Middle frontal gyrus (tissue), 1 donor: ENCODE measurements around the gene SLFN11.
"Not testable (repeated sequence)": the region's sequence is repeated elsewhere in the genome, so short reads cannot be mapped to it uniquely, and the experiment has no call there.

Experiments
- DNase-seq: peaks from one replicate; pipeline ENCODE4 v3.0.0-alpha.2; 2015; ENCODE audit warnings: low spot score; ENCODE audit errors: extremely low spot score

The SLFN11 gene

DNA sequence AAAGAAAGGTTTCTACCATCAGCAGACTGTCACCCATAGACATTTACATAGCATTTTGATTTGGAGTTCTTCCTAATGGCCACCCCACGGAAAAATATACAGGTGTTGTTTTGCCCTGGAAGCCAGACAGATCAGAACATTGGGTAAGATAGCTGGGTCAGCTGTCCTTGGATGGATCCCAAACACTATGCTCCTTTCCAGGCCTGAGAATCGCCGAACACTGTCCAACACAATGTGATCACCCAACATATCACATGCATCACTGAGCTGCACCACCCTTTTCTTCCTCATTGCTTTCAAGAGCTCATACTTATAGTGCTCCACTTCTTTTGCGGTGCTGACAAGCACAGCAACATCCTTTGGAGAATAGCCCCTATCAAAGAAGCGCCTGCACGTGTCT lies 21.1 kb downstream of the SLFN11 start:
- no peak for DNase-seq

DNA sequence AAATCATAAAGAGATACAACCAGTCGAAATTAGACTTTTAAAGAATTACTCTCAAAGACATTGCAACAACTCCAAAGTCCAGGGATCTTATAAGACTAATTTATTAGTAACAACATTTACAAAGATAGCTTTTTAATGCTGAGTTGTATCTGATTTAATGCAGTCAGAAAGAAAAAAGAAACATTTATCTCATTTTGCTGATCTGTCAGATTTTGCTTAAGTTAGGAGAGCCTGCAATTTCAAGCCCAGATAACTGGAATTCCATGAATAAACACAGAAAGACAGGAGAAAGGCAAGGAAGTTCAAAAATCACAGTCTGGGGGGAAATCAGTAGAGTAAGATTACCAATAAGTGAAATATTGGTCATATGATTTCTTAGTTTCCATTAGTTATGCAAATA lies 22.9 kb downstream of the SLFN11 start:
- no peak for DNase-seq

DNA sequence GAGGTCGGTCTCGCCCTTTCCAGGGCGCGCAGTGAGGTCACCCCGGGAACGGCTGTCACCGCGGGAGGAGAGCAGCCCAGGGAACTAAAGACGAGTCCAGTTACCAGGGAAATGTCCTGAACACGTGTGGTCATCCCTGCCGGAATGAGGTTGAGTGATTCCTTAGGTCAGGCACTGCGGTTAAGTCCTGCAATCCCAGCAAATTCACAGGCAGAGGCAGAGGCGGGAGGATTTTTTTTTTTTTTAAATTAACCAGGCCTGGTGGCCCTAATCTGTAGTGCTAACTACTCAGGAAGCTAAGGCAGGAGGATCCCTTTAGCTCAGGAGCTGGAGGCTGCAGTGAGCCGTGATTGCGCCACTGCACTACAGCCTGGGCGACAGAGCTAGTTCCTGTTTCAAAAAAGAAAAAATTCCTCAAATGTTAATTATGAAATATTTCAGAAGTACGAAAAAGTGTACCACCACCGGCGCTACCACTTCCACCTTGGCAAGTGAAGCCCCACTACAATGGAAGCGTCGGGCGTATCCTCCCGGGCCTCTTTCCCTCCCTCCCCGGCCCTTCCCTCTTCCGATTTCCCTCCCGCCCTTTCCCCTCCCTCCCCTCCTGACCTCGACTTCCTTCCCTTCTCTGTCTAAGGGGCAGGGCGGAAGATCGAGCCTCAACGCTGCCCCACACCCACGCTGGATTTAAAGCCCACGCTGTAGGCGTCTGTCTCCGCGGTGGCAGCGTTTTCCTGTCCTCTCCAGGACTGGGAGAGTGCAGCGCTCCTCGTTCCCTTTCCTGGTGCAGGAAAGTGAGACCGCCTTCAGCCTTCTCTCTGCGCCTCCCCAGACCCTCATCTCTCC lies 27.3 kb downstream of the SLFN11 start:
- no peak for DNase-seq

DNA sequence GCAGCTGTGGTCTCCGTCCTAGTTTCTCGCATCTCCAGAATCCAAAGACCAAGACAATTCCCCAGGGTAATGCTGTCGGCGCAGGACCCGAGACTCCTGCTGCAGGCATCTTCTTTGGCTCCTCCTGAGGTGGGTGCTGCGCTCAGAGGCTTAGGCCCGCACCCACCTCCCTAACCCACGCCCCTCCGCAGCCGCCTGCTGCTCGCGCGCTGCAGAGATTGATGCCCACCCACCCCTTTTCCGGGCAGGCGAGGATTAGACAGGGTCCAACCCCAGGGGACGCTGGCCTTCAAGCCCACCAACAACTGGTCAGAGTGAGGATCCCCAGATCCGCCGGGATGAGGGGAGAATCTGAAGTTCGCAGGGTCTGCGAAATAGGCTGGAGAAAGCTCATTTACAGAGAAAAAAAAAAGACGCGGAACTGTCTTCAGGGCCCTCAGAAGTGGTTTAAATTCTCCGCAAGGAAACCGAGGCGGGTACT lies 27.9 kb downstream of the SLFN11 start:
- no peak for DNase-seq

DNA sequence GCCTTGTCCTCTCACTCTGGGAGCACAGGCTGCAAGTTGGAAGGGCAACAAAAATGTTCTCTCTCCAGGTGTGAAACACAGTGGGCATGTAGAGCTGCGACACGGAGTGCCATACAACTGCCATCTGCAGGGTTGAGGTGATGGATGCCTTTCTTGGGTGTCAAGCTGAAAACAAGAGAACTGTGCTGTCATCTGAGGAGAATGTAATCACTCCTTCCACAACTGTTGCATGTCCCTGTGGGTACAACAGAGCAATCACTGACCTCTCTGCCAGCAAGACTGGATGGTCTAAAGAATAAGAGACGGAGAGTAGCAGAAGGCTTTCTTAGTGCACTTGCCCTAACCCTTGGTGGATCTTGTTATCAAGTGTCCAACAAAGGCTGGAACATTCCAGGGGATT lies 29.2 kb downstream of the SLFN11 start:
- DNase-seq = no peak

DNA sequence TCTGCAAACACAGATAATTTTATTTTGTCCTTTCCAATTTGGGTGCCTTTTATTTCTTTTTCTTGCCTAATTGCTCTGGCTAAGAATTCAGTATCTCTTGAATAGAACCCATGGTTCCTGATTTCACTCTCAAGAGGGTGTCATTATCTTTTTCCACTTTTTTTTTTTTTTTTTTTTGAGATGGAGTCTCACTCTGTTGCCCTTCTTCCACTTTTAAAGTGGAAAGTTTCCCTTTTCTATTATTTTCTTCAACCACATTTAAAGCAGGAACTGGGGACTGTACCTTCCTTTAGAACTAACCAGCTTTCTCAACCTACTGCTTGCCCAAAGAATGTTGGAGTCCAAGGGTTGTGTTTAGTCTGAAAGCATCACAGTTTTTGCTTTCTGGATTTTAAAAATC lies 31.1 kb downstream of the SLFN11 start:
- no peak for DNase-seq

DNA sequence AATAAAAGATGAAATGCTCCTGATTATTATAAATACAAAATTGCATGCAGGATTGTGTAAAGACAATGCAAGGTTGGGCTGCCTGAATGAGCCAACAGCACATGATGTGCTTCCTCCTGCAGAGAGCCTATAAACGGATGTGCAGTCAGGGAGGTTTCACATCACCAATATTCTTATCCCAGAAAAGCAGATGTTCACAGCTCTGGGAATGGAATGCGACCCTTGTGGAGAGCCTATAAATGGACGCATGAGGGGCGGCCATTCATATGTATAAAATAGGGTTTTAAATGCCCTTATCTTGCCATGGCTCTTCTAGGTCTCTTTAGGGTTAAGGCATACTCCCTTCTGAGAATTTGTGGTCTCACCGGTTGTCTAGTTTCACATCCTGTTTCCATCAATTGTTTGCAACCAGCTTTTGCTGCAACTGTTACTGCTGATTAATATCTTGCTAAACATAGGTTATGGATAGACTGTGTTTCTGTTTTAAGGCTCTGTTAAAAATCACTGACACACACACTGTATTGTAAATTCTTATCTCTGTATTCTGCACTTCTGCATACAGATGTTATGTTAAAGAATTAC lies 31.9 kb downstream of the SLFN11 start:
- DNase-seq = no peak

DNA sequence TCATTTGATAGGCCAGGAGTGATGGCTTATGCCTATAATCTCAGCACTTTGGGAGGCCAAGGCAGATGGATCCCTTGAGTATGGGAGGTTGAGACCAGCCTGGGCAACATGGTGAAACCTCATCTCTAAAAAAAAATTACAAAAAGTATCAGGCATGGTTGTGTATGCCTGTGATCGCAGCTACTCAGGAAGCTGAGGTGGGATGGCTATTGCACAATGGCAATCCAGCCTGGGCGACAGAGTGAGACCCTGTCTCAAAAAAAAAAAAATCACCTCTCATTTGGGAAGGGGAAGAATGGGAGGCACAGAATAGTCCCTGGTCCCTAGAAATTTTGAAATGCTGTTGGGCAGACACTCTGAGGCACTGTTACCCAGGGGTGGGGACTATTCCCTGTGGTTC lies 35.2 kb downstream of the SLFN11 start:
- DNase-seq = no peak

DNA sequence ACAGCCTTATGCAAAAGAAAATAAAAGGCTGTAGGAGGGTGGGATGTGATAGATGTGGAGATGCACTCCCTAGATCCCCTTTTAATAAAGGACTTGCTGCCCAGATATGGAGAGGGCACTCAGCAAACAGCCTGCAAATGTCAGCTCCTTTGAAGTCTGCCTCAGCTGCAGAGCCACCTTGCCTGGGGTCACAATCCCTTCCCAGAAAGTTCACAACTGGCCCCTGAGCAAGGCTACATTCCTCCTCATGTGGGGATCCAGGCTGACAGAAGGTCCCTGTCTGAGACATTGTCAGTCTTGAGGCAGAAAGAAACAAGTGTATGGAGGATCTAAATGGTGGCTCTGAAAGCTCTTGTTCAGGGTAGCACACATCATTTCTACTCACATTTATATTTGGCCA lies 36.1 kb downstream of the SLFN11 start:
- no peak for DNase-seq

DNA sequence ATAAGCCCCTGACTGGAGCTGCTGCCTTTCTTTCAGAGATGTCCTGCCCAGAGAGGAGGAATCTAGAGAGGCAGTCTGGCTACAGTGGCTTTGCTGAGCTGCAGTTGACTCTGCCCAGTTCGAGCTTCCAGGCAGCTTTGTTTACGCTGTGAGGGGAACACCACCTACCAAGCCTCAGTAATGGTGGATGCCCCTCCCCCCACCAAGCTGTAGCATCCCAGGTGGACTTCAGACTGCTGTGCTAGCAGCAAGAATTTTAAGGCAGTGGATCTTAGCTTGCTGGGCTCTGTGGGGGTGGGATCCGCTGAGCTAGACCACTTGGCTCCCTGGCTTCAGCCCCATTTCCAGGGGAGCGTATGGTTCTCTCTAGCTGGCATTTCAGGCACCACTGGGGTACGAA lies 39.8 kb downstream of the SLFN11 start:
- not testable (repeated sequence) for DNase-seq

DNA sequence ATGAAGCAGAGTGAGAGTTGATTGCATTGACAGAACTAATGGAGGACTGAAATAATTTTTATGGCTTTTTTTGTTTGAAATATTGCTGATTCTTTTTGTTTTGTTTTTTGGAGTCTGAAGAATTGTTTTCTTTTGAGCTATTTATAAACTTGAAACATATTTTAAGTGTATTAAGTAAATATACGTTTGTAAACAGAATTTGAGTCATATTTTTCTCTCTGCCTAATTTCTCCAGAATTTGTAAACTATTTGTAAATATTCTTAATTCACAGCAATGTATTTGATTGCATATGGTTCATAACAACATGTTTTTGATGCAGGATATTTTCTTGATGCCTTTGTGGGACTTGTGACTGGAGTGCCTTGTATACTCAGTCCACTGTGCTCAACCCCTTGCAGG lies 50.7 kb downstream of the SLFN11 start:
- no peak for DNase-seq

DNA sequence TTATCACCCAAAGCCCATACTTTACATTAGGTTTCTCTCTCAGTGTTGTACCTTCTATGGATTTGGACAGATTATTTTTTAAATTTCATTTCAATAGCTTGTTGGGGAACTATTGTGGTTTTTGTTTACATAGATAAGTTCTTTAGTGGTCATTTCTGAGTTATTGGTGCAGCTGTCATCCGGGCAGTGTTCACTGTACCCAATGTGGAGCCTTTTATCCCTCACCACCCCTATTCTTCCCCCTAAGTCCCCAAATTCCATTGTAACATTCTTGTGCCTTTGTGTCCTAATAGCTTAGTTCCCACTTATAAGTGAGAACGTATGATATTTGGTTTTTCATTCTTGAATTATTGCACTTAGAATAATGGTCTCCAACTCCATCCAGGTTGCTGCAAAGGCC lies 57.5 kb downstream of the SLFN11 start:
- DNase-seq = no peak

DNA sequence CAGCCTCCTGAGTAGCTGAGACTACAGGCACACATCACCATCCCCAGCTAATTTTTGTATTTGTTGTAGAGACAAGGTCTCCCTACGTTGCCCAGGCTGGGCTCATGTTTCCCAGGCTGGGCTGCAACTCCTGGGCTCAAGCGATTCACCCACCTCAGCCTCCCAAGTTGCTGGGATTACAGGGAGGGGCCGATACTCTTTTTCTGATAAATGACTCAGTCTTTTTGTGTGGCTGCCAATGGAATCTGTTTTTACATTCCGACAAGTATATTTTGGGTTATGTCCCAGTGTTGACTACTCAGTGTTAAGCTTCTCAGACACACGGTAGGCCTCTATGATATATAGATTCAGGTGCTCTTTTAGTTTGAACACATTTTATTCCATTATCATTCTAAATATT lies 58.1 kb downstream of the SLFN11 start:
- no peak for DNase-seq

DNA sequence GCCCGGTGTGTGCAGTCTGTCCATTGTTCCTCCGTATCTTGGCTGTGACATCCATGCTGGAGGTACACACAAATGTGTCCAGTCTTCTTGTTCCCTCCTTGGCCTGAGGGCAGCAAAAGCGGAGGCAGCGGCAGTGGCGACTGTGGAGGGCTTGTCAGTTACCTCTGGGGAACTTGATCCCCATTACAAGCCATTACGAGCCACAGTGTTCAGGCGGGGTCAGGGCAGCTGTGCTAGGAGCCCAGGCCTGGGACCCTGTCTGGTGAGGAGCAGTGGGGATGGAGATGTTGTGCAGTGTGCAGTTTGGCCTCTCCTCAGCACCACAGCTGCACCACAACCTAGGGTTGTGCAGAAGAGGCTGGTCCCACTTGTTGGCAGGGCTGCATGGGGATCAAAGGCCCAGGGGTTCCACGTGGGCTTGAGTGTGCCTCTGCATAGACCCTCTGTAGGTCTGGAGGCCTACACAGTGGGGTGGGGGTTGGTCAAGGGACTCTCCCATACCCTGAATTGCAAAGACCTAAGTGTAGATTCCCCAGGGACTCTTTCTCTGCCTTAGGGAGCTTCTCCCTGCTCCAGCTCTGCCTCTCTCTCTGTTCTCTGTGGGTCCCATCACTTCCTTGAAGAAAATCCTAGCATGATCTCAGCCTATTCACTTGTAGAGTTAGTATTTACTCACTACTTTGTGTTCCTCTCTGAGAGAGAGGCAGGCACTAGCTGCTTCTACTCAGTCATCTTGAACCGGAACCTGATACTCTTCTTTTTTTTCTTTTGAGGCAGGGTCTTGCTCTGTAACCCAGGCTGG lies 58.8 kb downstream of the SLFN11 start:
- no peak for DNase-seq

DNA sequence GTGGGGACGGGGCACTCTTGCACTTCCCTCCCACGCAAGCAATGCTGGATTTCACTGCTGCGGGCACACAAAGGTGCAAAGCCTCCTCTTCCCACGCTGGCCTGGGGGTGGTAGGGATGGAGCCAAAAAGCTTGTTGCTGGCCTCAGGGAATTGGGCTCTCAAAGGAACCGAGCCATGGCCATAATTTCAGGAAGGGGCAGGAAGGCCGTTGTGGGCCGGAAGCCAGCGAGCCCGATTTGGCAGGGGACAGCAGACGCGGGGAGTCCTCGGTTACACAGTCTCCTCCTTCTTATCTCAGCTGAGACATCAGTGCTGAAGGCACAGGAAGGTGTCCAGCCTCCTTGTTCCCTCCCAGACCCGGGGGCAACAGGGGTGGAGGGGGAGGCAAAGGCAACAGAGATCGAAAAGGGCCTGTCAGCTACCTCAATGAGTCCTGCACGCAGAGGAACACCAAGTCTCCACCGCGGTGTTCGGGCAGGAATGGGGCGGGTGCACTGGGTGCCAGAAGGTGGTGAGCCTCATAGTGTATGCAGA lies 59.5 kb downstream of the SLFN11 start:
- DNase-seq = no peak

DNA sequence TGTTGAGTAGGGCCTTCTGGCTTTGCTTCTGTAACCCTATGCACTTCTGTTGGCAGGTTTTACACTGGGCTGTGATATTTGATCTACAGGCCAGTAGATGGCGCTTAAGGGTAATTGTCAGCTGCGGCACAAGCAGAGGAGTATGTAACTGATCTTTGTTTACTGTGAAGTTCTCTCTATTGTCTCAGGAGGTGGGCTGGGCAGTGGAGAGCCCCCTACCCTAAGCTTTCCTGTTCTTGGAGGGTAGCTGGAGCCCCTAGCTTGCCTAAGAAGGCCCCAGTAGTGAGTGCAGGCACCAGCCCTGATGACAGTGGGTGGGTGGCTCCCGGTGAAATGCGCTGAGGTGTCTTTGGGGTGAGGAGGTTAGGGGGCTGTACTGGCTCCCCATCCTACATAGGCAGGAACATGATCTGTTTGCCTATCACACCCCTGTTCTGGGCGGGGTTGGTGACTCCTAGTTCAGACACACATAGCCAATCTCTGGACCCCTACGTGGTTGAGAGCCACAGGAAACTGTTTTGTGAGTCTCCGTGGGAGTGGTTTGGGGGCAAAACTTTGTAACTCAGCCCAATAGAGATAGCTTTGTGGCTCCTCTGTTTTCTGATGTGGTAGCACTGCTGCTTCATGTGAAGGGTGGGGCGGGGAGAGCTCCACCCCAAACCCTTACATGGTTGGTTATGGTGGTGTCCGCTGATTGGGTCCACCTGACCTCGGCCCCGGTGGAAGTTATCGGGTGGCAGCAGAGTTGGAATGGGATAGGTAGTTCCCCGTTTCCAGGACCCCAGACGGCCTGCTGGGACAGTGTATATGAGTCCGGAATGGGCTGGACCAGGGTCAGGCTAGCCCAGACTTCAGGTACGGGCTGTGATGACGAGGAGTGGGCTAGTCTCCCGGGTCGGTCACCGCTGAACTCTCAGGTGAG lies 60.4 kb downstream of the SLFN11 start:
- no peak for DNase-seq

DNA sequence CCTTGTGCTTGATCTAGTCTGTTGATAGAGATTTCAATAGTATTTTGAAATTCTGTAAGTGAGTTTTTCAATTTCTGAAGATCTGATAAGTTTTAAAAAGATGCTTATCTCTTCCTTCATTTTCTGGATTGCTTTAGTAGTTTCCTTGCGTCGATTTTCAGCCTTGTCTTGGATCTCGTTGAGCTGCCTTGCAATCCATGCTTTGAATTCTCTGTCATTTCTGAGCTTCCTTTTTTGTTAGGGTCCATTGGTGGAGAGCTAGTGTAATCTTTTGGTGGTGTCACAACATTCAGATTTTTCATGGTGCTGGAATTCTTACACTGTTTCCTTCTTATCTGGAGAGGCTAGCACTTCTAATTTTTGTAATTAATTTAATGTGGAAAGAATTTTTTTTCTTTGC lies 61.1 kb downstream of the SLFN11 start:
- no peak for DNase-seq

DNA sequence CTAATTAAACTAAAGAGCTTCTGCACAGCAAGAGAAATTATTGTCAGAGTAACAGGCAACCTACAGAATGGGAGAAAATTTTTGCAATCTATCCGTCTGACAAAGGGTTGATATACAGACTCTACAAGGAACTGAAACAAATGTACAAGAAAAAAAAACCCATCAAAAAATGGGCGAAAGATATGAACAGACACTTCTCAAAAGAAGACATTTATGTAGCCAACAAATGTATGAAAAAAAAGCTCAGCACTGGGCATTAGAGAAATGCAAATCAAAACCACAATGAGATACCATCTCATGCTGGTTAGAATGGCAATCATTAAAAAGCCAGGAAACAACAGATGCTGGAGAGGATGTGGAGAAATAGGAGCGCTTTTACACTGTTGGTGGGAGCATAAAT lies 64.1 kb downstream of the SLFN11 start:
- not testable (repeated sequence) for DNase-seq
